AG04449 (cell line): ENCODE data around the gene ZFAND3.

Experiments
- CTCF ChIA-PET: fragments of 350-600 bp; formaldehyde crosslinking; extraction: SDS; loops from one replicate; lab custom pipeline; 2021; ENCODE audit warnings: antibody characterized with exemption; lab: Yijun Ruan, JAX
- POLR2A ChIA-PET: fragments of 400-600, 350-600 bp; formaldehyde crosslinking; extraction: SDS; loops from one replicate; lab custom pipeline; 2020; ENCODE audit warnings: antibody characterized with exemption, inconsistent platforms; lab: Yijun Ruan, JAX
- DNase-seq: peaks from one replicate; pipeline ENCODE4 v3.0.0-alpha.2; 2010; ENCODE audit warnings: low read depth, low spot score
- H3K4me3 ChIP-seq: 2 replicates; pipeline ENCODE4 v1.5.1; 2011; ENCODE audit warnings: low read depth, mild to moderate bottlenecking, control low read depth, low read length
- TF ChIP-seq, protein P1 (sequence below): IDR thresholded peaks from one replicate; pipeline ENCODE4 v1.5.1; 2011; ENCODE audit warnings: mild to moderate bottlenecking, moderate library complexity, low read length, control low read depth, inconsistent platforms; ENCODE audit not compliant: insufficient read depth; ENCODE audit errors: missing control alignments

Gene ZFAND3

DNA sequence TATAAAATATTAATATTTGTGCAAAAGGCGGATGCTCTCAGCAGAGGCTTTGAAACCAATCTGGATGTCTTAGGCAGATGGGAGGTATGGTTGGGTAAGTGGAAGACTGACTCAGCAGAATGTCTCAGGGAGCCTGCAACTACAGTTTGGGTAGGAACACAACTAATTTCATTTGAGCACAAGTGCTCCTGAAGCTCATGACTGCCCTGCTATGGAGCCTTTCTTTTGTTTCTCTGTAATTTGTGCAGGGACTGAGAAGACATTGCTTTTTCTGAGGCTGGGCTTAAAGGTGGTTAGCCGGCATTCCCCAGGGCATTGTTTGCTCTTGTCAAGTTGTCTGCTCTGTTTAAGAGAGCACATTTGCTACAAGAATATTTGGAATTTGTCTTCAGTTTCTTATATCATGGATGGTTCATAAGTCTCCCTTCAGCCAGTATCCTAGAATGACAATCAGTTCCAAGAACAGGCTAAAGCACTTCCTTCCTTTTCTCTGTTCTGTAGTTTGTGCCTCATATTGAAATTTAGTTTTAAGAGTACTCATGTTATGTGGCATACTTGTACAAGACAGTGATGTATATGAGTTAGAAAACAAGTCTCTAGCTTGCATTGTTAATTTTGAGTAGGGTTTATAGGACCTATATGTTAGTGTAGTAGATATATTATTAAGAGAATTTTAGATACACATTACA is 208.3 kb downstream of the ZFAND3 start:
- no peak overlapping the region for H3K4me3 ChIP-seq
- no peak for DNase-seq
- ChIA-PET POLR2A (no interaction called here), CTCF (interaction anchor here (0.6 to 1.0 kb wide), 3 partner anchors 169 to 540 kb away, joined by 3 read pairs; no protein-coding TSS in a partner anchor)
- TF ChIP-seq, protein P1, sequence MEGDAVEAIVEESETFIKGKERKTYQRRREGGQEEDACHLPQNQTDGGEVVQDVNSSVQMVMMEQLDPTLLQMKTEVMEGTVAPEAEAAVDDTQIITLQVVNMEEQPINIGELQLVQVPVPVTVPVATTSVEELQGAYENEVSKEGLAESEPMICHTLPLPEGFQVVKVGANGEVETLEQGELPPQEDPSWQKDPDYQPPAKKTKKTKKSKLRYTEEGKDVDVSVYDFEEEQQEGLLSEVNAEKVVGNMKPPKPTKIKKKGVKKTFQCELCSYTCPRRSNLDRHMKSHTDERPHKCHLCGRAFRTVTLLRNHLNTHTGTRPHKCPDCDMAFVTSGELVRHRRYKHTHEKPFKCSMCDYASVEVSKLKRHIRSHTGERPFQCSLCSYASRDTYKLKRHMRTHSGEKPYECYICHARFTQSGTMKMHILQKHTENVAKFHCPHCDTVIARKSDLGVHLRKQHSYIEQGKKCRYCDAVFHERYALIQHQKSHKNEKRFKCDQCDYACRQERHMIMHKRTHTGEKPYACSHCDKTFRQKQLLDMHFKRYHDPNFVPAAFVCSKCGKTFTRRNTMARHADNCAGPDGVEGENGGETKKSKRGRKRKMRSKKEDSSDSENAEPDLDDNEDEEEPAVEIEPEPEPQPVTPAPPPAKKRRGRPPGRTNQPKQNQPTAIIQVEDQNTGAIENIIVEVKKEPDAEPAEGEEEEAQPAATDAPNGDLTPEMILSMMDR: no peak

DNA sequence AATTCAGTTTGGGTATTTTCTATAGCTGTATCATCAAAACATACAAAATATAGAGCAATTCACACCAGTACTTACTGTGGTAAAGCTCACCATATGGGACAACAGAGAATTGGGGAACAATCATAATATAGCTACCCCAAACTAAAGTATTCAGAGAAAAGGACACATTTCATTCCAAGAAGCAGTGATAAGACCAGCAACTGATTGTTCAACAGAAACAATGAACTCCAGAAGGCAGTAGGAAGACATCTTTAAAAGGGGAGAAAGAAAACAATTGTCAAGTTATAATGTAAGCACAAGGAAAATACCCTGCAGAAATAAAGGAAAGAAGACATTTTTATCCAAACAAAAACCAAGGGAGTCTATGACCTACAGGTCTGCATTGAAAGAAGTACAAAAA is 210.9 kb downstream of the ZFAND3 start:
- POLR2A ChIA-PET: no interaction called here
- TF ChIP-seq, protein P1: no peak
- CTCF ChIA-PET: interaction anchor here (0.8 kb wide), 1 partner anchor 13 kb away, joined by 3 read pairs; no protein-coding TSS in a partner anchor
- H3K4me3 ChIP-seq: no peak overlapping the region
- DNase-seq: no peak

DNA sequence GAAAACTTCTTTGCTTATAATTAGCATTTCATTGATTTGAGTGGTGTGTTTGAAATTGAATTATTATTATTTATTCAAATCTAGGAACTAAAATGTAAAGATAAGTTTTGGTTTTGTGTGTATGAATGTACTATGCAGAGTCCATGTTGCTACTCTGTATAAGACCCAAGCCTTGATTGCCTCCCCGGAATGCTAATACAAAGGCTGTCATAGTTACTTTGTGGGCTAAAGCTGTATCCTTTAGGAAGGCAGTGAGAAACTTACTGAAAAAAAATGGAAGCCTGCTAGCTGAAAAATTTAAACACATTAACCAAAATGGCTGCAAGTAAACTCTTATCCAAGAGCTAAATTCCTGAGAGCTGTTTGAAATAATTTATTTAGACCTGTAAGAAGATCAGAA is 213.3 kb downstream of the ZFAND3 start:
- no peak for DNase-seq
- no peak overlapping the region for H3K4me3 ChIP-seq
- POLR2A ChIA-PET: no interaction called here
- TF ChIP-seq, protein P1: no peak
- CTCF ChIA-PET: interaction anchor here (0.6 to 4.0 kb wide), 17 partner anchors 8 to 534 kb away, joined by 3 to 35 read pairs (median 5); no protein-coding TSS in a partner anchor

DNA sequence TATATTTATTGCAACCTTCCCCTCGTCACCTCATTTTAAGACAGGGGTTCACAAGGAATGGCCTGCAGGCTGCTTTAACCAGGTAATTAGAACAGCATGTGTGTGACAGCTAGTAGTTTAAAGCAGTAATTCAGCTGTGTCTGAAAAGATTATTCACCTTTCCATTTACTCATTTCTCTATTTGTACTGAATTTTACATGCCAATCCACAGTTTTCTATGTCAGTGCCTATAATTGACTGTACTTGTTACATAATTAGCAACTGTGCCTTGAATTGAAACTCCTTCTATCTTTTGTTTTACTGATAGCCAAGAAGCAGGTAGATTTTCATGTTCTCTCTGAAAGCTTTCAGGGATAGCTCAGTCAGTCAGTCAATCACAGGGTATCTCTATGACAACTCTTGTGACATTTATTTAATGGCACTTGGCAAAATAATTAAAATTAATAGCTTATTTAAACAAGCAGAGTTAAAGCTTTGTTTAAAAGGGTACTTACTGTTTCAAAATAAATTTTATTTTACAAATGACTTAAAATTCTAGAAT is 214.0 kb downstream of the ZFAND3 start:
- H3K4me3 ChIP-seq: no peak overlapping the region
- TF ChIP-seq, protein P1: no peak
- DNase-seq: no peak
- ChIA-PET POLR2A (no interaction called here), CTCF (interaction anchor here (0.6 to 4.0 kb wide), 29 partner anchors 8 to 668 kb away, joined by 3 to 35 read pairs (median 5); no protein-coding TSS in a partner anchor)

DNA sequence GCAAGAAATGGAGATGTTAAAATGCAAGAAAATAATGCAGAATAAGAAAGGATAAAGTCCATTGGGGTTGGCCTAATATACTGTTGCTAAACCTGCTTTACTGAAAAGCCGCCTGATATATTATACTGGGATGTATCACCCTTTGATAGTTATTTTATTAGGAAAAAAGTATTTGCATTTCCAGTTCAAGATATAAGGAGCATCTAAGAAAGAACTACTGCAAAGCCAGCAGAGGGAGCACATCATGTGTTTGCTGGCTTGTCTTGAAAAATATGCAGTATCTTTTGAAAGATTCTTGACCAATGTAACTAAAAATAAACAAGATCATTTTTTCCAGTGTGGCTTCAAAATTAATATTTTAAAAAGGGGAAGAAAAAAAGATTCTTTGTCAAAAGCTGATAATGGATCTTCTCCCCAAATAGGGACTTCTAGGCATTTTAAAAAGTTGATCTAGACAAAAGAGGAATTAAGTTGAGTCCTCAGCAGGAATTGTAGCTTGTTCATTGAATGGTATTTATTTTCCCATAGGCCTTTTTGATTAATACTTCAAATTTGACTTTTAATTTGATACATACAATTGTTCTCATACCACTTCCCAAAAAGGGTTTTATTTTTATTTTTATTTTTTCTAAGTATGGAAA is 214.9 kb downstream of the ZFAND3 start:
- ChIA-PET POLR2A (no interaction called here), CTCF (interaction anchor here (0.7 to 4.0 kb wide), 36 partner anchors 9 to 668 kb away, joined by 3 to 35 read pairs (median 5); no protein-coding TSS in a partner anchor)
- H3K4me3 ChIP-seq: no peak overlapping the region
- TF ChIP-seq, protein P1: peak; percentile 61
- DNase-seq: no peak

DNA sequence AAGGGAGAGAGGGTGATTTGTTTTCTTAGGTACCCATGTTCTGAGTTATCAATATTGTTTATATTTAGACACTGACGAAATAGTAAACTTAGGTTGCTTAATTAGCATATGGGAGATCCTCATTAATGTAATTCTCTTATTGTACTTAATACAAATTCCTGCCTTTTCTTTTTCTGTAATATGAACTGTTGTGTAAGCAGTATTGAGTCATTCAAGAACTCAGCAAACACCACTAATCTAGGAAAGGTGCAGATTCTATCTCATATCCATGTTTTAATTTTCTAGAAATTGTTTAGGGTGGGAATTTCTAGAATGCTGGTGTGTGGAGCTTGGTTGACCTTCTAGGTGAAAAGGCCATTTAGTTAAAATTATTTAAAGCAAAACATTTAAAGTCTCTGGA is 216.0 kb downstream of the ZFAND3 start:
- TF ChIP-seq, protein P1: no peak
- no peak for DNase-seq
- POLR2A ChIA-PET: no interaction called here
- no peak overlapping the region for H3K4me3 ChIP-seq
- CTCF ChIA-PET: interaction anchor here (0.9 to 4.0 kb wide), 17 partner anchors 9 to 536 kb away, joined by 3 to 35 read pairs (median 3); no protein-coding TSS in a partner anchor
